MG63 (cell line): Measurements from ENCODE around the gene EIF1. TPM values are rescaled to one million over a fixed set of nuclear protein-coding genes. Genes with fewer than 3 reads are reported as not detected.
"Not testable (repeated sequence)": the region's sequence is repeated elsewhere in the genome, so short reads cannot be mapped to it uniquely, and the experiment has no call there.

Experiments
- DNase-seq: peaks from one replicate; pipeline ENCODE4 v3.0.0-alpha.2; 2020
- H3K27me3 ChIP-seq: fragments of 250-450 bp; sonication (Bioruptor Pico); 2 replicates; pipeline ENCODE4 v1.5.1; 2020; ENCODE audit warnings: mild to moderate bottlenecking, moderate library complexity
- H3K36me3 ChIP-seq: fragments of 250-450 bp; sonication (Bioruptor Pico); 2 replicates; pipeline ENCODE4 v1.5.1; 2020; ENCODE audit warnings: mild to moderate bottlenecking, moderate library complexity
- H3K4me3 ChIP-seq: fragments of 250-450 bp; sonication (Bioruptor Pico); 2 replicates; pipeline ENCODE4 v1.5.1; 2020; ENCODE audit warnings: mild to moderate bottlenecking, moderate library complexity
- H3K9me3 ChIP-seq: fragments of 250-450 bp; sonication (Bioruptor Pico); 2 replicates; pipeline ENCODE4 v1.5.1; 2020; ENCODE audit warnings: mild to moderate bottlenecking, moderate library complexity
- total RNA-seq: library from RNA; depleted of rRNA; stranded (reverse); fragments of >200 nt; shearing (Covaris generic); gene quantifications from 2 replicates; pipeline ENCODE4 v1.2.3, GENCODE V29; 2014; ENCODE audit warnings: low replicate concordance

EIF1 gene
- total RNA-seq, 1 experiment from 2014 or later: 42.2 TPM

DNA sequence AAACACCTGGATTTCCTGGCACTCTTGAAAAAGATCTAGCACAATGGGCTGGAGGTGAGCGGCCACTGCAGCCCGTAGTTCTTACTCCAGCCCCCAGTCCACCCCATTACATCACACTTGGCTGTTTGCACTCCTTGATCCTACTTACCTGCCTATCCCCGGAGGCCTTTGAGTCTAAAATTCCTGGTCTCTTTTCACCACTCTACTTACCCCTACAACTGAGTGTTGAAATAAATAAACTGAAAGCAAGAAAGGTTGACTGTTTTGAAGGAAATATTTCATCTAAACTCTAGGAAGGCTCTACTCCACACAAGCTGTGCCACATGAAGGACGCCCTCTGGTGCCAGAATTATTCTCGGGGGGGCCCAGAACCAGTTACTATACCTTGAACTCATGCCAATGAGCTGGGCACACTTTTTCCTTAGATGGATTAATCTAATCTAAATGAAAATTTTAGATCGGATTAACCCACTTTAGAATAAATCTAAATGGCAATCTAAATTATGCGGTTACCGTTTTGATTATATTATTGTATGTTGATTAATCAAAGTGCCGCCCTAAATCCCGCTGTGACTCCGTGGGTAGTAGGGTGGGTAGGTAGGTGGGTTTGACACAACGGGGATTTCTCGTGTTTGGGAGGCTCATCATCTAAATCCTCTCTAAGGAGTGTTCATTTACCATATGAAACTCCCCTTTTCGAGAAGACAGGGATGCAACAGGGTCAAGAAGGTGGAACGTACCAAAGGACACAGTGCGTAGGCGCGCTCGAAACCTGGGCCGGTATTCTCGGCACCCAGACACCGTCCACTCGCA is 651 bp upstream of the EIF1 start:
- H3K27me3 ChIP-seq: no peaks in the 10 kb centered on the region
- peak; percentile 67 for DNase-seq
- H3K4me3 ChIP-seq: peak overlapping the region; percentile 97
- no peaks in the 10 kb centered on the region for H3K9me3 ChIP-seq
- peaks cover 42% of the 10 kb centered on the region for H3K36me3 ChIP-seq

DNA sequence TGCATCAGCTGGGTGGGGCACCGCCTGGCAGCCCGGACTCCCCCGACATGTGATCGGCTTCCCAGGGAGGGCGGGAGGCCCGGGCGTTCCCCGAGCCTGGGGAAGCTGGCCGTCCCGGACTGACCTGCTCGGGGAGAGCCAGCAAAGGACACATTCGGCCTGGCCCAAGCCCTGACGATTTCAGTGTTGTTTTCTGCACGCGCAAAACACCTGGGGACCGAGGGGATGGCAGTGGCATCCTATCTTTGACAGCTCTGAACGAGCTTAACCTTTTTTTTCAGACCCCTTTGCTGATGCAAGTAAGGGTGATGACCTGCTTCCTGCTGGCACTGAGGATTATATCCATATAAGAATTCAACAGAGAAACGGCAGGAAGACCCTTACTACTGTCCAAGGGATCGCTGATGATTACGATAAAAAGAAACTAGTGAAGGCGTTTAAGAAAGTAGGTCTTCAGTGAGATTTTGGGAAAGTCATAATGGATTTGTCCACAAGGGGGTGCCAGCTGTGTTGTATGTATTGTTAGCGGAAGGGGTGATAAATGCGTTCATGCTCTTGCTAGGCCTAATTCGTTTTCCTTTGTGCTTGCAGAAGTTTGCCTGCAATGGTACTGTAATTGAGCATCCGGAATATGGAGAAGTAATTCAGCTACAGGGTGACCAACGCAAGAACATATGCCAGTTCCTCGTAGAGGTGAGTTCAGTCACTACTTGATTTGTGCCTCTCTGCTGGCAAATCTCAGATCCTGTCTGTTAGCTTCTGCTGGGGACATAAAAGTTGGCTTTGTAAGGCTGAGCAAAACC is 1.0 kb downstream of the EIF1 start:
- DNase-seq: peak; percentile 33
- H3K36me3 ChIP-seq: peaks cover 55% of the 10 kb centered on the region
- H3K9me3 ChIP-seq: no peaks in the 10 kb centered on the region
- H3K4me3 ChIP-seq: peak overlapping the region; percentile 97
- H3K27me3 ChIP-seq: no peaks in the 10 kb centered on the region

DNA sequence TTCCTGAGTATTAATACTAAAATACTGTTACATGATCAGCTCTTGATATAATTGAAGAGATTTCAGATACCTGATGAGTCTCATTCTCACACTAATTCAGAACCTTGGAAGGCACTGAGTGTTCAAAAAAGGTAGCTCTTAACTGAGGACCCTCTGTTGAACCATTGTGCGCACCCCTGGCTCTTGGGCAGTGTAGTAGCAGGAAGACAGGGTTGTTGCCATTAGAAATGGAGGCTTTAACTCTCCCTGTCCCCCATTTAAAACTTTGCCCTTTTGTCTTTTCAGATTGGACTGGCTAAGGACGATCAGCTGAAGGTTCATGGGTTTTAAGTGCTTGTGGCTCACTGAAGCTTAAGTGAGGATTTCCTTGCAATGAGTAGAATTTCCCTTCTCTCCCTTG is 1.8 kb downstream of the EIF1 start:
- Histone ChIP-seq H3K4me3 (peak overlapping the region; percentile 97), H3K27me3 (no peaks in the 10 kb centered on the region), H3K9me3 (no peaks in the 10 kb centered on the region), H3K36me3 (peaks cover 55% of the 10 kb centered on the region)
- DNase-seq: no peak

DNA sequence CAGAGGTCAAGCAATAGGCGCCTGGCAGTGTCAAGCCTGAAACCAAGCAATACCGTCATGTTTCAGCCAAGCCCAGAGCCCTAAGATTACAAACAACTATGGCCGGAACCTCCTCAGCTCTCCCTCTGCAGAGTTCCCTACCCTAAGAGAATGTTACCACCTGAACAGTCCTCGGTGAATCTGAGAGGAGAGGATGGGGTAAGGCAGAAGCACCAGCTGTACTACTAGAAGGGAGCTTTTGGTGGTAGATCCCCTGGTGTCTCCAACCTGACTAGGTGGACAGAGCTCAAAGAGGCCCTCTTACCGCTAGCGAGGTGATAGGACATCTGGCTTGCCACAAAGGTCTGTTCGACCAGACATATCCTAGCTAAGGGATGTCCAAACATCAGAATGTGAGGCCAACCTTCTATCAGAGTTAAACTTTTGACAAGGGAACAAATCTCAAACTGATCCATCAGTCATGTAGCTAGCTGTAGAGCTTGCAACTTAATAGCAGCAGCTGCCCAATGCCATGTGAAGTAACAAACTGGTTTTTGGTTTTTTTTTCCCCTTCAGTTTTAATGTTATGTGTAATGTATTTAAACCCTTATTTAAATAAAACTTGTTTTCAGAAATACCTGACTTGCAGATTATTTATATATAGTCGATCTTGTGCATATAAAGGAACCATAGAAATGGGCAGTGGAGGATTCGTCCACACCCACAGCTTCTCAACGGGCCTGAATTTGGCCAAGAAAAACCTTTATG is 2.5 kb downstream of the EIF1 start:
- peaks cover 55% of the 10 kb centered on the region for H3K36me3 ChIP-seq
- no peaks in the 10 kb centered on the region for H3K9me3 ChIP-seq
- no peak for DNase-seq
- no peaks in the 10 kb centered on the region for H3K27me3 ChIP-seq
- H3K4me3 ChIP-seq: peak overlapping the region; percentile 97

DNA sequence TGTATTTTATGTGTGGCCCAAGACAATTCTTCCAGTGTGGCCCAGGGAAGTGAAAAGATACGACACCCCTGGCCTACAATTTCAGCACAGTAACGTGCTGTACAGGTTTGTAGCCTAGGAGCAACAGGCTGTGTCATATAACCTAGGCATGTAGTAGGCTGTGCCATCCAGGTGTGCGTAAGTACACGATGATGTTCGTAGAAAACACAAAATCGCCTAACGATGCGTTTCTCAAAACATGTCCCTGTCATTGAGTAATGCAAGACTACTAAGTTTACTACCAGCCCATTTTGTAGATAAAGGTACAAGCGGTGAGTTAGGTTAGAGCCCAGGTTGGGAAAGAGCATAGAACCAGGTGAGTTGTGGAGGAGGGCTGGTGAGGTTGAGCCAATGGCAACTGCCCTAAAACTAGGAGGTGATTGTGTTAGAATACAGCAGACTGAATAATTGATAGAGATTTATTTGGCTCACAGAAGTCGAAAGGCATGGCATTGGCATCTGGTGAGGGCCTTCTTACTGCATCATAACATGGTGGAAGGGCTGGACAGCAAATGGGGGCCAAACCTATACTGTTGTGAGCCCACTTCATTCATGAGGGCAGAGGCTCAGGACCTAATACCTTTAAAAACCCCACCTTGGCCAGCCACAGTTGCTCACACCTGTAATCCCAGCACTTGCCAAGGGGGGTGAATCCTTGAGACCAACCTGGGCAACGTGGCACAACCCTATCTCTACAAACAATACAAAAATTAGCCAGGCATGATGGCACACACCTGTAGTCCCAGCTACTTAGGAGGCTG is 4.2 kb downstream of the EIF1 start:
- no peak for DNase-seq
- Histone ChIP-seq H3K9me3 (no peaks in the 10 kb centered on the region), H3K36me3 (peaks cover 55% of the 10 kb centered on the region), H3K27me3 (no peaks in the 10 kb centered on the region), H3K4me3 (no peak overlapping the region)

DNA sequence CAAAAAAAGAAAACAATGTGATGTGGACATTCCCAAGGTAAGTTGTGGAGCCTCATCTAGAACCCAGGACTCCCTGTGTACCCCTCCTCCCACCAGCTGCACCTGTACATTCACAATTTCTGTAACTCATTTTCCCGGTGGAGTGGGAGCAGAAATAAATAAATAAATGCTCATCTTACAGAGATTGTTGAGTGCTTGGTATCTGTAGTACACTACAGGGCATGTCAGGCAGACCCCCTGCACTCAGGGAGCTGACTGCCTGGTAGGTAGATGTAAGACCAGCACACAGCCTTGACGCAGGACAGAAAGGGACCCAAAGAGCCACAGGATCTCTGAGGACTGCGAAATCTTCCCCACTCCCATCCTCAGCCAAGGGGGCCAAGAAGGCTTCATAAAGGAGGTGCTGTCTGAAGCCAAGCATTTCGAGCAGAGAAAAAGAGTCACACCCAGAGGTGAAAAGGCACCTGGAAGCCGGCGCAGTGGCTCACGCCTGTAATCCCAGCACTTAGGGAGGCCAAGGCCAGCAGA is 6.5 kb downstream of the EIF1 start:
- no peak for DNase-seq
- Histone ChIP-seq H3K9me3 (no peaks in the 10 kb centered on the region), H3K36me3 (peaks cover 41% of the 10 kb centered on the region), H3K4me3 (no peak overlapping the region), H3K27me3 (no peaks in the 10 kb centered on the region)

DNA sequence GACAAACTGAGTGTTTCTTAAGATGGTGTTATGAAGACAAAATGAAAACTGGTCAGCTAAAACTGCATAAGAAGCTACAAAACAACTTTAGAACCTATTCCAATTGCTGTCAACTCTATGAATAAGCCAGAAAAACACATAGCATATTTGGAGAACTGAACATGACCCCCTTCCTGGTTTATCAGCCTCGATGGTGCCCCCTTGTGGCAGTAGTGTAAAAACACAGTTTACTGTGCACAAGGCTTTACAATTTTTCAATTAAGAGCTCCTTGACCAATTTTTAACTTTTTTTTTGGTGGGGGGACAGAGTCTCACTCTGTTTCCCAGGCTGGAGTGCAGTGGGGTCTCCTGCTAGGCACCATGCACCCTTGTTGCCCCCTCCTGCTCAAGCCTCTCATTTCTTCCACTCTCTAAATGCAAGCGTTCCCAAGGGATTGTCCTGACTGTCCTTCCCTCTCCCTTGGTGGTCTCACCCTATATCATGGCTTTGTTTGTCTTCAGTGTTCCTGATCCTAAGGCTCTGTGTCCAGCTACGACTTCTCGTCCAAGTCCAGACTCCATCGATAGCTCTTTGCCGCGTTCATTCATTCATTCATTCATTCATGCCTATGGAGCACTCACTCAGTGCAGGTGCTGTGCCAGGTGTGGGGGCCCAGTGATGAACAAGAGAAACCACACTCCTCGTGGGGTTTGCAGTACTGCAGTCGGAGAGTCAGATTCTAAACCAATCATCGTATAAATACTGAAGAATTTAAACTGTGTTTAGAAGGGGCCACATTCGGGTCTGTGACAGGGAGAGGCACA is 7.5 kb downstream of the EIF1 start:
- Histone ChIP-seq H3K4me3 (no peak overlapping the region), H3K27me3 (no peaks in the 10 kb centered on the region), H3K36me3 (peaks cover 32% of the 10 kb centered on the region), H3K9me3 (no peaks in the 10 kb centered on the region)
- DNase-seq: peak; percentile 65

DNA sequence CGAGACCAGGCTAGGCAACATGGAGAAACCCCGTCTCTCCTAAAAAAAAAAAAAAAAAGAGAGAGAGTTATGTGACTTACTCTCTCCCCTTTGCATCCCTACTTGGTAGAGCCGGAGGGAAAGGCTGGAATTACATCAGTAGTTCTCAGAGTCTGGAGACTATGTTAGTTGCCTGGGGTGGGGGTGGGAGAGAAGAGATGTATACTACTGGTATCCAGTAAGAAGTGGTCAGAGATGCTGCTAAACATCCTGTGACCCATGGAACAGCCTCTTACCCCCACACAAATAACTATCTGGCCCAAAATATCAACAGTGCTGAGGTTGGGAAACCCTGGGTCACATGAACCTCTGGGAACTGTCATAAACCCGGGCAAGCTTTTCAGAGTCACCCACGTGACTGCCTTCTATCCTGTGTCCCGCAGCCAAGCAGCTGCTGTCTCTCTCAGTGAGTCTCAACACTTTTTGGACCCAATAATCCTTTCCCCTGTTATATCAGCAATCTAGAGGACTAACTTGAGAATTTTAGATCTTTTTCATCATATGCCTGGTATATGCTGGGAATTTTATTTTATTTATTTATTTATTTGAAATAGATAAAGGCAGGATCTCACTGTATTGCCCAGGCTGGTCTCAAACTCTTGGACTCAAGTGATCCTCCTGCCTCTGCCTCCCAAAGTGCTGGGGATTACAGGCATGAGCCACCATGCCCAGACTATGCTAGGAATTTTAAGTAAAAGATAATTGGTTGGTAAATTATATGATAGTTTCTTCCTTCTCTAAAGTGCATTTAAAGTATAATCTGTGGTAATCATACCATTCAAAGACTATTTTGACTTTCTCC is 8.7 kb downstream of the EIF1 start:
- Histone ChIP-seq H3K9me3 (no peaks in the 10 kb centered on the region), H3K4me3 (no peak overlapping the region), H3K27me3 (no peaks in the 10 kb centered on the region), H3K36me3 (peaks cover 20% of the 10 kb centered on the region)
- DNase-seq: peak; percentile 19

DNA sequence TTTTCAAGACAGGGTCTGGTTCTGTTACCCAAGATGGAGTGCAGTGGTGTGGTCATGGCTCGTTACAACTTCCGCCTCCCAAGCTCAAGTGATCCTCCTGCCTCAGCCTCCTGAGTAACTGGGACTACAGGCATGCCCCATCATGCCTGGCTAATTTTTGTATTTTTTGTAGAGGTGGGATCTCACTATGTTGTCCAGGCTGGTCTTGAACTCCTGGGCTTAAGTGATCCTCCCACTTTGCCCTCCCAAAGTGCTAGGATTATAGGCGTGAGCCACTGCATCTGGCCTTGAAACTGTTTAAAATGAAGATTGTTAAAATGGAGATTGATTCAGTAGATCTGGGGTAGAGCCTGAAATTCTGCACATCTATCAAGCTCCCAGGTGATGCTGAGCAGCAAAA is 12.2 kb downstream of the EIF1 start:
- H3K36me3 ChIP-seq, H3K9me3 ChIP-seq, H3K27me3 ChIP-seq, H3K4me3 ChIP-seq, DNase-seq: not testable (repeated sequence)

DNA sequence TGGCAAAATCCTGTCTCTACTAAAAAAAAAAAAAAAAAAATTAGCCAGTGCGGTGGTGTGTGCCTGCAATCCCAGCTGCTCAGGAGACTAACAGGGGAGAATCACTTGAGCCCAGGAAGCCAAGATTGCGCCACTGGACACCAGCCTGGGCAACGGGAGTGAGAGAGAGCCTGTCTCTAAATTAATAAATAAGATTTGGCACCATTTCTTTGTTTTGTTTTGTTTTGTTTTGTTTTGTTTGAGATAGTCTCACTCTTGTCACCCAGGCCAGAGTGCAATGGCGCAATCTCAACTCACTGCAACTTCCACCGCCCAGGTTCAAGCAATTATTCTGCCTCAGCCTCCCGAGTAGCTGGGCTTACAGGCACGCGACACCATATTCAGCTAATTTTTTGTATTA is 14.0 kb downstream of the EIF1 start:
- H3K36me3 ChIP-seq: no peaks in the 10 kb centered on the region
- DNase-seq: no peak
- H3K9me3 ChIP-seq: no peaks in the 10 kb centered on the region
- no peak overlapping the region for H3K4me3 ChIP-seq
- no peaks in the 10 kb centered on the region for H3K27me3 ChIP-seq

DNA sequence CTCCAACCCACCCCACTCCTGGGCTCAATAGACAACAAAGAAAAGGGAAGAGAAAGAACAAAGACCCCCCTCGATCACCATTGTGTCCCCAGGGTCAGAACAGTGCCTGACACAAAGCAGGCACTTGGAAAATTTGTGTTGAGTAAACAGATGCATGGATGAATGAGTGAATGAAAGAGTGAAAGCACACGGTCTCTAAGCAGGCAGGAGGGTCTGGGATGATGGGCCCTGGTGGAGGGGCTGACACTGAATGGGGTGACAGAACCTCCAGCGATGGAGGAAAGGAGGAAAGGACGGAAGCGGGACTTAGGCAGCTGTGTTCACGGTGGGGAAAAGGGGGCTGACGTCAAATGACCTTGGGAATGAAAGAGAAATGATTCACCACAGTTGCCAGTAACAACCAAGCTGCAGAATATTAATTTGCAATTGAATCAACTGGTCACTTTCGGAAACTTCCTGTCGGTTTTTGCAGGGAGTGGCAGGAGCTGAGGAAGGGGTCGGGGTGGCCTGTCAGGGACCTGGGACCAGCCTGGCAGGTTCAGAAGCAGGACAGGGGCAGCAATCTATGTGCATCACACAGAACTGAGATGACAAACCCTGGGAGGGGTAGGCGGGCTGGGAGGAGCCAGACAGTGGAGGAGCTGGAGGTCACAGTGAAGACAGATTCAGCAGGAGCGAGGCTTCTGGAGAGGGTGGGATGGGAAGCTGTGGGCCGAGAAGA is 16.7 kb downstream of the EIF1 start:
- no peak for DNase-seq
- Histone ChIP-seq H3K27me3 (no peaks in the 10 kb centered on the region), H3K36me3 (no peaks in the 10 kb centered on the region), H3K4me3 (no peak overlapping the region), H3K9me3 (no peaks in the 10 kb centered on the region)

DNA sequence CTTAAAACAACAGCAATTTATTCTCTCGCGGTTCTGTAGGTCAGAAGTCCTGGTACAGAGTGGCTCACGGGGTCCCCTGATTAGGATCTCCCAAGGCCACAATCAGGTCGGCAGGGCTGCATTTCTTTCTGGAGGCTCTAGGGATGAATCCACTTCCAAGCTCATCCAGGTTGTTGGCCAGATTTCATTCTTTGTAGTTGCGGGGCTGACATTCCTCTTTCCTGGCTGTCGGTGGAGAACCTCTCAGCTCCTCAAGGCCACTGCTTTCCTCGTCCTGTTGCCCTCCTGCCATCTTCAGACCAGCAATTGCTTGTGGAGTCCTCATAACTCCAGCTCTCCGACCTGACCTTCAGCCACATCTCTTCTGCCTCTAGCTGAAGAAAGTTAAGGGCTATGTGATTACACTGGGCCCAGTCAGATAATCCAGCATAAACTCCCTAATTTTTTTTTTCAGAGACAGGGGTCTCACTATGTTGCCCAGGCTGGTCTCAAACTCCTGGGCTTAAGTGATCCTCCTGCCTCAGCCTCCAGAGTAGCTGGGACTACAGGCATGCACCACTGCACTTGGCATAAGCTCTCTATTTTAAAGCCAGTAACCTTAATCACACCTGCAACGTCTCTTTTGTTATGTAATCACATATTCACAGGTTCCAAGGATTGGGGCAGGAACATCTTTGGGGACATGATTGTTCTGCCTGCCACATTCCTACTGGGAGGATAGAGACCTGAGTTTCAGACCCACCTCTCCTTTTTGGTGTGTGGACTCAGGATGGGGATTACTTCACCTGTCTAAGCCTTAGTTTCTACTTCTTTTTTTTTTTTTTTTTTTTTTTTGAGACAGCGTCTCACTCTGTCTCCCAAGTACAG is 19.4 kb downstream of the EIF1 start:
- no peaks in the 10 kb centered on the region for H3K27me3 ChIP-seq
- no peak for DNase-seq
- no peaks in the 10 kb centered on the region for H3K9me3 ChIP-seq
- no peak overlapping the region for H3K4me3 ChIP-seq
- no peaks in the 10 kb centered on the region for H3K36me3 ChIP-seq

DNA sequence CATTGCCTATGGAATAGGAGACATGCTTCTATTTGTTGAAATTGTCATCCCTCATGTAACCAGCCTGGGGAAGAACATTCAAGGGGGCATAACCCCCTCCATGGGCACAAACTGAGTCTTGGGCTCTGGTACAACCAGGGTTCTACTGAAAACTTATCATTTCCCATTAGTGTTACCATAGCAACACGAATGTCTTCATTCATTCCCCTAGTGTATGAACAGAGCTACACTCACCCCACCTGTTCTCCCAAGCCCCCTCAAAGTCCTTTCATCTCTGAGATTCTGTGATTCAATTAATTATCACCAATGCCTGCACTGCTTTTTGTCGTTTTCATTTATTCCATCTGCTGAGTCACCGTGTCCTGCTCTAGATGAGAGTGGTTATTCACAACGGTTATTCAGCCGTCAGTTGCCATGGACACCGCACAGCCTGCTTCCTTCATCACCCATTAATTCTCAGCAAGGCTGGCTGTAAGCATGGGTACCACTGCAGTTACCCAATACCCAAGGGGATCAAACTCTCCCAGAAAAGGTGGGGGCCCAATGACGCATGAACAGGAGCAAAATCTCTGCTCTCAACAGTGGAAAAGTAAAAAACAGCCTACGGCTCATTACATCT is 21.9 kb downstream of the EIF1 start:
- Histone ChIP-seq H3K27me3 (no peaks in the 10 kb centered on the region), H3K4me3 (no peak overlapping the region), H3K9me3 (no peaks in the 10 kb centered on the region), H3K36me3 (no peaks in the 10 kb centered on the region)
- DNase-seq: peak; percentile 66
